Measurements from ENCODE around the gene AFF1. TPM values are rescaled to one million over a fixed set of nuclear protein-coding genes. Genes with fewer than 3 reads are reported as not detected.

Gene AFF1
- total RNA-seq, 4 donors from 2014 or later, result 72.5 to 128 (median 108) TPM

GRCh38 chr4:87188932-87189331, 254.1 kb downstream of the AFF1 start:
- H3K27me3 ChIP-seq, result no peaks in the 10 kb centered on the region
- no peak for TF ChIP-seq POLR2A (IDR thresholded peaks at IDR 0.05)
- TF ChIP-seq, protein P1, sequence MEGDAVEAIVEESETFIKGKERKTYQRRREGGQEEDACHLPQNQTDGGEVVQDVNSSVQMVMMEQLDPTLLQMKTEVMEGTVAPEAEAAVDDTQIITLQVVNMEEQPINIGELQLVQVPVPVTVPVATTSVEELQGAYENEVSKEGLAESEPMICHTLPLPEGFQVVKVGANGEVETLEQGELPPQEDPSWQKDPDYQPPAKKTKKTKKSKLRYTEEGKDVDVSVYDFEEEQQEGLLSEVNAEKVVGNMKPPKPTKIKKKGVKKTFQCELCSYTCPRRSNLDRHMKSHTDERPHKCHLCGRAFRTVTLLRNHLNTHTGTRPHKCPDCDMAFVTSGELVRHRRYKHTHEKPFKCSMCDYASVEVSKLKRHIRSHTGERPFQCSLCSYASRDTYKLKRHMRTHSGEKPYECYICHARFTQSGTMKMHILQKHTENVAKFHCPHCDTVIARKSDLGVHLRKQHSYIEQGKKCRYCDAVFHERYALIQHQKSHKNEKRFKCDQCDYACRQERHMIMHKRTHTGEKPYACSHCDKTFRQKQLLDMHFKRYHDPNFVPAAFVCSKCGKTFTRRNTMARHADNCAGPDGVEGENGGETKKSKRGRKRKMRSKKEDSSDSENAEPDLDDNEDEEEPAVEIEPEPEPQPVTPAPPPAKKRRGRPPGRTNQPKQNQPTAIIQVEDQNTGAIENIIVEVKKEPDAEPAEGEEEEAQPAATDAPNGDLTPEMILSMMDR (IDR thresholded peaks at IDR 0.05), result no peak
- no peak overlapping the region for H3K4me3 ChIP-seq
- H3K9me3 ChIP-seq, result no peaks in the 10 kb centered on the region
- H3K27ac ChIP-seq, result no peak overlapping the region
- H3K36me3 ChIP-seq, result no peaks in the 10 kb centered on the region
- no peaks in the 10 kb centered on the region for H3K4me1 ChIP-seq
- DNase-seq, result no peak

Other genes starting within 250 kb of the AFF1 start
- gene SLC10A6, start 85.6 kb upstream of the AFF1 start, total RNA-seq, result under 1 TPM in 1 of 4 donors, not detected in 3; 0.54 TPM
- gene C4orf36, start 42.6 kb upstream of the AFF1 start, total RNA-seq, result 1 to 10 TPM in 2 of 4 donors, not detected in 2; 1.7 to 6.6 TPM